Measurements from ENCODE around the gene DCN.
"Not testable (repeated sequence)": the region's sequence is repeated elsewhere in the genome, so short reads cannot be mapped to it uniquely, and the experiment has no call there.

DCN gene

DNA sequence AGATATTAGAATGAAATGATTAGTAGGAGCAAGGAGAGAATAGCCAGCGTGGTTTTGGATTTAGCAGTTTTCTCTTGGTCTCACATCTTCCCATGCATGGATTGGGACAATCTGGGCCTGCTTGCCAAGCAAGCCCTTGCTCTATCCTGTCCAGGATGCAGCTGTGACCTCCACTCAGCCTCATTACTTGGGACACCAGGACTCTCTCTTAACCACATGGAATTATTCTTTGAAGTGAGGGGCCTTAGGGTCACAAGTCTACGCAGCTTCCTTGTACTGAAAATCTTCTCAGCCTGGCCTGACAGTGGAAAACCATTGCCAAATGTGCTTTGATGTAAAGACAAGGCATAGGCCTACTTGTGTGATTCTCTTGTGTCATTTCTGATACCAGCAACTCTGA, 28.0 kb upstream of the DCN start:
- Histone ChIP-seq H3K27me3 (ENCODE audit: control insufficient read depth in 1 of 2, insufficient read depth in 2 of 2, low read length in 2 of 2) (no peaks in the 10 kb centered on the region), H3K4me3 (ENCODE audit: low read length in 2 of 2) (no peak overlapping the region), H3K27ac (ENCODE audit: low read length) (no peak overlapping the region), H3K9ac (ENCODE audit: low read length in 2 of 2) (no peak overlapping the region), H3K4me1 (ENCODE audit: control insufficient read depth, insufficient read depth, low read length) (no peaks in the 10 kb centered on the region), H3K9me3 (ENCODE audit: control insufficient read depth in 2 of 2, low read length in 2 of 2) (no peaks in the 10 kb centered on the region), H3K36me3 (ENCODE audit: control insufficient read depth in 2 of 2, insufficient read depth in 2 of 2, low read length in 2 of 2) (no peaks in the 10 kb centered on the region)

DNA sequence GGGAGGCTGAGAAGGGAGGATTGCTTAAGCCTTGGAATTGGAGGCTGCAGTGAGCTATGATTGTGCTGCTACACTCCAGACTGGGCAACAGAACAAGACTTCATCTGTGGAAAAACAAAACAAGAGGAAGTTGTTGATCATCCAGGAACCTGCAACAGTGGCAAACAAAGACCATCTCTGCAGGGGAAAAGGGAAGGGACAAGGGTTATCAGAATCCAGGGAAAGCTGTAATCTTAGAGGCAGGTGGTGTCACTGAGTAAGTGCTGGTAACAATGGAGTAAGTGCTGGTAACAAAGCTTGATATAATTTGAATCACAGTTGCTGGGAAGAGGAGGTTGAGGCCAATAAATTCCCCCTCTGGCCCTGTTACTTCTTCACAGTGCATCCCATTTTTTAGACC, 27.5 kb upstream of the DCN start:
- H3K9ac ChIP-seq (ENCODE audit: low read length in 2 of 2): no peak overlapping the region
- H3K4me3 ChIP-seq (ENCODE audit: low read length in 2 of 2): no peak overlapping the region
- H3K4me1 ChIP-seq (ENCODE audit: control insufficient read depth, insufficient read depth, low read length): no peaks in the 10 kb centered on the region
- H3K36me3 ChIP-seq (ENCODE audit: control insufficient read depth in 2 of 2, insufficient read depth in 2 of 2, low read length in 2 of 2): no peaks in the 10 kb centered on the region
- no peaks in the 10 kb centered on the region for H3K27me3 ChIP-seq (ENCODE audit: control insufficient read depth in 1 of 2, insufficient read depth in 2 of 2, low read length in 2 of 2)
- H3K27ac ChIP-seq (ENCODE audit: low read length): no peak overlapping the region
- no peaks in the 10 kb centered on the region for H3K9me3 ChIP-seq (ENCODE audit: control insufficient read depth in 2 of 2, low read length in 2 of 2)

DNA sequence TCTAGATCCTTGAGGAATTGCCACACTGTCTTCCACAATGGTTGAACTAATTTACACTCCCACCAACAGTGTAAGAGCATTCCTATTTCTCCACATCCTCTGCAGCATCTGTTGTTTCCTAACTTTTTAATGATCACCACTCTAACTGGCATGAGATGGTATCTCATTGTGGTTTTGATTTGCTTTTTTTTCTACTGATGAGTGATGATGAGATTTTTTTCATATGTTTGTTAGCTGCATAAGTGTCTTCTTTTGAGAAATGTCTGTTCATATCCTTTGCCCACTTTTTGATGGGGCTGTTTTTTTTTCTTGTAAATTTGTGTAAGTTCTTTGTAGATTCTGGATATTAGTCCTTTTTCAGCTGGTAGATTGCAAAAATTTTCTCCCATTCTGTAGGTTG, 24.7 kb upstream of the DCN start:
- not testable (repeated sequence) for H3K27me3 ChIP-seq (ENCODE audit: control insufficient read depth in 1 of 2, insufficient read depth in 2 of 2, low read length in 2 of 2); H3K9ac ChIP-seq (ENCODE audit: low read length in 2 of 2); H3K4me3 ChIP-seq (ENCODE audit: low read length in 2 of 2); H3K36me3 ChIP-seq (ENCODE audit: control insufficient read depth in 2 of 2, insufficient read depth in 2 of 2, low read length in 2 of 2); H3K27ac ChIP-seq (ENCODE audit: low read length); H3K4me1 ChIP-seq (ENCODE audit: control insufficient read depth, insufficient read depth, low read length); H3K9me3 ChIP-seq (ENCODE audit: control insufficient read depth in 2 of 2, low read length in 2 of 2)

DNA sequence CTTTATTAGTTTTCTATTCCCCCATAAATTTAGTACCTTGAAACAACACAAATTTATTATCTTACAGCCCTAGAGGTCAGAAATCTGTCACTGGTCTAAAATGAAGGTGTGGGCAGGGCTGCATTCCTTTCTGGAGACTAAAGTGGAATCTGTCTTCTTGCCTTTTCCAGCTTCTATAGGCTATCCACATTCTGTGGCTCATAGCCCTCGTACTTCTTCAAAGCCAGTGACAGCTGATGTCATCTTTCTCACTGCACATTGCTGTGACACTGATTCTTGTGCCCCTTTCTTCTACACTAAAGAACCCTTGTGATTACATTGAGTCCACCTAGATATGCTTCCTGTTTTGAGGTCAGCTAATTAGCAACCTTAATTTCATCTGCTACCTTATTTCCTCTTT, 23.2 kb upstream of the DCN start:
- Histone ChIP-seq H3K27ac (ENCODE audit: low read length) (no peak overlapping the region), H3K4me1 (ENCODE audit: control insufficient read depth, insufficient read depth, low read length) (no peaks in the 10 kb centered on the region), H3K4me3 (ENCODE audit: low read length in 2 of 2) (no peak overlapping the region), H3K9me3 (ENCODE audit: control insufficient read depth in 2 of 2, low read length in 2 of 2) (no peaks in the 10 kb centered on the region), H3K36me3 (ENCODE audit: control insufficient read depth in 2 of 2, insufficient read depth in 2 of 2, low read length in 2 of 2) (no peaks in the 10 kb centered on the region), H3K9ac (ENCODE audit: low read length in 2 of 2) (no peak overlapping the region), H3K27me3 (ENCODE audit: control insufficient read depth in 1 of 2, insufficient read depth in 2 of 2, low read length in 2 of 2) (no peaks in the 10 kb centered on the region)

DNA sequence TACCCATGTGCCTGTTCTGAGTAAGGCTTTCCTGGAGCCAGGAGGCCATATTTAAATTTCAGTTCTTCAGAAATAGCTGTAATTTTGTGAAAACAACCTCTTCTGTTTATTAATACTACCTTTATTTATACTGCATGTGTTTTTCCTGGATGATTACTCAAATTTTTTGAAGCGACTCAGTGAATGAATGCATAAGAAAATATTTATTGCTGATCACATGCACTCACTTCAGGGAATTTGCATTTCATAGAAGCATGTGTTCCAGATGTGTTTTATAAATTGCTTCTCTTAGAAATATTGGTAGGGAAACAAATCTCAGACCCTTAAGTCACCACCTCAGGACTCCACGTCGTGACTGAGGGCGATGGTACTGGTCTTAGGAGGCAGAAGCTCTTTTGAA, 21.8 kb upstream of the DCN start:
- no peaks in the 10 kb centered on the region for H3K27me3 ChIP-seq (ENCODE audit: control insufficient read depth in 1 of 2, insufficient read depth in 2 of 2, low read length in 2 of 2)
- no peaks in the 10 kb centered on the region for H3K36me3 ChIP-seq (ENCODE audit: control insufficient read depth in 2 of 2, insufficient read depth in 2 of 2, low read length in 2 of 2)
- H3K9ac ChIP-seq (ENCODE audit: low read length in 2 of 2): no peak overlapping the region
- no peak overlapping the region for H3K4me3 ChIP-seq (ENCODE audit: low read length in 2 of 2)
- H3K27ac ChIP-seq (ENCODE audit: low read length): no peak overlapping the region
- H3K4me1 ChIP-seq (ENCODE audit: control insufficient read depth, insufficient read depth, low read length): no peaks in the 10 kb centered on the region
- H3K9me3 ChIP-seq (ENCODE audit: control insufficient read depth in 2 of 2, low read length in 2 of 2): no peaks in the 10 kb centered on the region

DNA sequence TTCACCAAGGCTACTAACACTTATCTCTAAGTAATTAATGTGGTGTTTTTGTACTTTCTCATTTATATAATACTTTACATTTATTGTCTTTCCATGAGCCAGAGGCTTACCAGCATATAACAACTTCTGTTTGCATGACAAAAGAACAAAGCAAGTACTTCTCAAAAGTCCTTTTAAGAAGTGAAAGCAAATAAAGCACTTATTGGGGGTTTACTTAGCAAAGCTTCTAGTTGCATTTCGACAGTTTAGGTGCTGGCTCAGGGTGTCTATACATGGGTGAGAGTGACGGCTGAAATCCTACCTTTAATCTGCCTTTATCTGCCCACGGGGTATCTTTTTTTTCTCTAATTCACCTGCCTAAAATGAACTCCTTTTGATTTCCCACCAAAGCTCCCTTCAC, 21.0 kb upstream of the DCN start:
- H3K9ac ChIP-seq (ENCODE audit: low read length in 2 of 2): no peak overlapping the region

DNA sequence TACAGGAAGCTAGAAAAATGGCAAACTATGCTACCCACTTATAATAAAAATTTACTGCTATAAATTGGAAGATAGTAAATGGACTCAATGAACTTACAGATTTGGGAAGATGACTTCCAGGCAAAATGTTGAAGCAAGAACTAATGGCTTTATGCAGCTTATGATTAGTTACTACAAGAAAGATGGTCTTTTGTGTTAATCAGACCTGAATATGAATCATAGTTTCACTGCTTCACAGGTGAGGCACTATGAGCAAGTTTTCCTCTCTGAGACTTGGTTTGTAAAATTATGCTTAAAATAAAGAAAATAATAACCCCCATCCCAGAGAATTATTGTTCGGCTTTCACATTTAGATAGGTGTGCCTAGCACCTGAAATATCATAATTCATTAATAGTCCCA, 19.8 kb upstream of the DCN start:
- H3K27ac ChIP-seq (ENCODE audit: low read length): no peak overlapping the region
- no peaks in the 10 kb centered on the region for H3K27me3 ChIP-seq (ENCODE audit: control insufficient read depth in 1 of 2, insufficient read depth in 2 of 2, low read length in 2 of 2)
- H3K9me3 ChIP-seq (ENCODE audit: control insufficient read depth in 2 of 2, low read length in 2 of 2): no peaks in the 10 kb centered on the region
- no peak overlapping the region for H3K9ac ChIP-seq (ENCODE audit: low read length in 2 of 2)
- no peaks in the 10 kb centered on the region for H3K36me3 ChIP-seq (ENCODE audit: control insufficient read depth in 2 of 2, insufficient read depth in 2 of 2, low read length in 2 of 2)
- no peaks in the 10 kb centered on the region for H3K4me1 ChIP-seq (ENCODE audit: control insufficient read depth, insufficient read depth, low read length)
- no peak overlapping the region for H3K4me3 ChIP-seq (ENCODE audit: low read length in 2 of 2)

More for the DNA sequence above, 21.0 kb upstream of the DCN start:
- Histone ChIP-seq H3K27me3 (ENCODE audit: control insufficient read depth in 1 of 2, insufficient read depth in 2 of 2, low read length in 2 of 2) (no peaks in the 10 kb centered on the region), H3K4me3 (ENCODE audit: low read length in 2 of 2) (no peak overlapping the region), H3K36me3 (ENCODE audit: control insufficient read depth in 2 of 2, insufficient read depth in 2 of 2, low read length in 2 of 2) (no peaks in the 10 kb centered on the region), H3K27ac (ENCODE audit: low read length) (no peak overlapping the region), H3K9me3 (ENCODE audit: control insufficient read depth in 2 of 2, low read length in 2 of 2) (no peaks in the 10 kb centered on the region), H3K4me1 (ENCODE audit: control insufficient read depth, insufficient read depth, low read length) (no peaks in the 10 kb centered on the region)

DNA sequence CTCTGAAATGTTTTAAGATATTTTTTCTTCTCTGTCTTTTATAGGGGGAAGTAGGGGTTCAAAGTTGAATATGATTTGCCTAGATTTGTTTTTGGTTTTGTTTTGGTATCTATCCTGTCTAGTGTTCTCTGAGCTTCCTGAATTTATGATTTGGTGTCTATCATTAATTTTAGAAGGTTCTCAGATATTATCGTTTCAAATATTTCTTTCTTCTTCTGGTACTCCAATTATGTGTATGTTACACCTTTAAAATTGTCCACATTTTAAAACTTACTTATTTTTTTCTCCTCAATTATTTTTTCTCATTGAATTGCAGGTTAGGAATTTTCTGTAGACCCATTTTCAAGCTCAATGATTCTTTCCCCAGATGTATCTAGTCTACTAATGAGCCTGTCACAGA, 13.8 kb upstream of the DCN start:
- no peak overlapping the region for H3K4me3 ChIP-seq (ENCODE audit: low read length in 2 of 2)
- no peak overlapping the region for H3K27ac ChIP-seq (ENCODE audit: low read length)
- no peak overlapping the region for H3K9ac ChIP-seq (ENCODE audit: low read length in 2 of 2)
- H3K4me1 ChIP-seq (ENCODE audit: control insufficient read depth, insufficient read depth, low read length): no peaks in the 10 kb centered on the region
- H3K36me3 ChIP-seq (ENCODE audit: control insufficient read depth in 2 of 2, insufficient read depth in 2 of 2, low read length in 2 of 2): no peaks in the 10 kb centered on the region
- H3K27me3 ChIP-seq (ENCODE audit: control insufficient read depth in 1 of 2, insufficient read depth in 2 of 2, low read length in 2 of 2): no peaks in the 10 kb centered on the region
- H3K9me3 ChIP-seq (ENCODE audit: control insufficient read depth in 2 of 2, low read length in 2 of 2): no peaks in the 10 kb centered on the region

DNA sequence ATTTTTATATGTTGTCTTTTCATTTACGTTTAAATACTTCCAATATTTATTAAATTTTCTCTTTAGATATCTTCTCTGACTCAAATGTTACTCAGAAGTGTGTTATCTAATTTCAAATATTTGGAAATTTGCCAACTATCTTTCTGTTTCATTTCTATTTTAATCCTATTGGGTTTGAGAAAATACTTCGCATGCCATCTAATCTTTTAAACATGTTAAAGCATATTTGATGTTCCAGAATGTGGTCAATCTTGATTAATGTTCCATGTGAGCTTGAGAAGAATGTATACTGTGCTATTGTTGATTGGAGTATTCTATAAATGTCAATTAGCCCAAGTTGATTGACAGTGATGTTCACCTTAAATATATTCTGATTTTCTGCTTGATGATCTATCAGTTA, 11.9 kb upstream of the DCN start:
- Histone ChIP-seq H3K4me3 (ENCODE audit: low read length in 2 of 2) (no peak overlapping the region), H3K9me3 (ENCODE audit: control insufficient read depth in 2 of 2, low read length in 2 of 2) (no peaks in the 10 kb centered on the region), H3K4me1 (ENCODE audit: control insufficient read depth, insufficient read depth, low read length) (no peaks in the 10 kb centered on the region), H3K27ac (ENCODE audit: low read length) (no peak overlapping the region), H3K36me3 (ENCODE audit: control insufficient read depth in 2 of 2, insufficient read depth in 2 of 2, low read length in 2 of 2) (no peaks in the 10 kb centered on the region), H3K27me3 (ENCODE audit: control insufficient read depth in 1 of 2, insufficient read depth in 2 of 2, low read length in 2 of 2) (no peaks in the 10 kb centered on the region), H3K9ac (ENCODE audit: low read length in 2 of 2) (no peak overlapping the region)

DNA sequence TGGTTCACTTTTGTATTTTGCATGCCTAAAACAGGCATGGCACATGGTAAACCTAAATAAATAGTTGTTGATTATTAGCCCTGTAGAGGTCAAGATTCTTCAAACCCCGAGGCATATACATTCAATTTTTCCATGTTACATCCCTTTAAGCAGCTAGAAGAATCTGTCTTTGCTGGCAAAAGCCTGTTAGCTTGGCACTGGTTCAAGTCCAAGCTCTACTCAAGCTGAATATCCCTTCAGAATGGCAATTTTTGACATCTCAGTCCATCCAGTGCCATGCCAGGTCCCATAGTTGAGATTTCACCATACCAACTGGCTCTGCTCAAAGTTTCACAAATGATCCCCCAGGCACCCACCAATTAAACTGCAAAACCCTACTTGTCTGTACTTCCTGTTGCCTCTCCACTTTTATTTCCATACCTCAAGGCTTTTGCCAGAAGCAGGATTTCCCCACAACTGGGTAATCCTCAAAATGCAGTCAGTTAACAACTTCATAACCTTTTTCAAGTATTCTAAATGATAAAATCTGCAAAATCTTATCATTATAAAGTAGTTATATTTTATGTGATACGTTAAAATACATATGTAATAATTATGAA, 9.0 kb upstream of the DCN start:
- Histone ChIP-seq H3K4me3 (ENCODE audit: low read length in 2 of 2) (no peak overlapping the region), H3K9me3 (ENCODE audit: control insufficient read depth in 2 of 2, low read length in 2 of 2) (no peaks in the 10 kb centered on the region), H3K9ac (ENCODE audit: low read length in 2 of 2) (no peak overlapping the region), H3K27me3 (ENCODE audit: control insufficient read depth in 1 of 2, insufficient read depth in 2 of 2, low read length in 2 of 2) (no peaks in the 10 kb centered on the region), H3K27ac (ENCODE audit: low read length) (no peak overlapping the region), H3K36me3 (ENCODE audit: control insufficient read depth in 2 of 2, insufficient read depth in 2 of 2, low read length in 2 of 2) (no peaks in the 10 kb centered on the region), H3K4me1 (ENCODE audit: control insufficient read depth, insufficient read depth, low read length) (no peaks in the 10 kb centered on the region)

DNA sequence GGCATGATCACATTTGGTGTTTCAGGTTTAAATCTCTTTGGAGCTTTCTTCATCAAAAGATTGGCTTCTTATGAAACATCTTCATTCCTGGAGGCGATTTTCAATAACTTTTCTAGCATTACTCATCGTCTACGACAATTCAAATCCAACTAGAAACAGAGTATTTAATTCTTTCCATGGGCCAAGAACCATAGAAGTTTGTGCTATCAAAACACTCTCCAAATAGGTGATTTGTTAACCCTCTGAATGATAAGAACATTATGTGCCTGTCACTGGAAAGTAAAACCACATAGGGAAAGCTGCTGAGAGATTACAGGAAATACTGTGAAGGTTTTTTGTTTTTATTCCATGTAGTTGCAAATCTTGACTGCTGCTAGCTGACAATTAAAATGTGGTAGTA, 6.9 kb upstream of the DCN start:
- Histone ChIP-seq H3K27me3 (ENCODE audit: control insufficient read depth in 1 of 2, insufficient read depth in 2 of 2, low read length in 2 of 2) (no peaks in the 10 kb centered on the region), H3K9me3 (ENCODE audit: control insufficient read depth in 2 of 2, low read length in 2 of 2) (no peaks in the 10 kb centered on the region), H3K4me3 (ENCODE audit: low read length in 2 of 2) (no peak overlapping the region), H3K36me3 (ENCODE audit: control insufficient read depth in 2 of 2, insufficient read depth in 2 of 2, low read length in 2 of 2) (no peaks in the 10 kb centered on the region), H3K4me1 (ENCODE audit: control insufficient read depth, insufficient read depth, low read length) (no peaks in the 10 kb centered on the region), H3K27ac (ENCODE audit: low read length) (no peak overlapping the region), H3K9ac (ENCODE audit: low read length in 2 of 2) (no peak overlapping the region)
